ENCODE data around the gene AHDC1.
"Not testable (repeated sequence)": the region's sequence is repeated elsewhere in the genome, so short reads cannot be mapped to it uniquely, and the experiment has no call there.

AHDC1 gene

GRCh38 chr1:27505420-27505680 is 98.6 kb downstream of the AHDC1 start:
- DNase-seq: no peak

- no peak for DNase-seq
Measured at GRCh38 chr1:27504588-27505419, 99.1 kb downstream of the AHDC1 start.

GRCh38 chr1:27503844-27504587 is 99.9 kb downstream of the AHDC1 start:
- no peak for DNase-seq

- DNase-seq: no peak
Measured at GRCh38 chr1:27503033-27503432, 100.9 kb downstream of the AHDC1 start.

GRCh38 chr1:27501159-27501558 is 102.8 kb downstream of the AHDC1 start:
- not testable (repeated sequence) for DNase-seq

GRCh38 chr1:27499142-27499541 is 104.8 kb downstream of the AHDC1 start:
- DNase-seq: no peak

- no peak for DNase-seq
Measured at GRCh38 chr1:27496604-27497155, 107.3 kb downstream of the AHDC1 start.

GRCh38 chr1:27492796-27493195 is 111.1 kb downstream of the AHDC1 start:
- no peak for DNase-seq

GRCh38 chr1:27491748-27492700 is 111.9 kb downstream of the AHDC1 start:
- peak; percentile 85 for DNase-seq

- peak; percentile 99 for DNase-seq
Measured at GRCh38 chr1:27489973-27490741, 113.8 kb downstream of the AHDC1 start, which contains the start of gene WASF2. Gene WASF2 (minus strand): TSS chr1:27490167. CDS start chr1:27428890, 61,277 bp downstream.

GRCh38 chr1:27489501-27489972 is 114.4 kb downstream of the AHDC1 start:
- no peak for DNase-seq

GRCh38 chr1:27487966-27488884 is 115.7 kb downstream of the AHDC1 start:
- peak; percentile 89 for DNase-seq

- no peak for DNase-seq
Measured at GRCh38 chr1:27485363-27485762, 118.6 kb downstream of the AHDC1 start.

Measured in inflammatory macrophage treated with lipopolysaccharide for 4 hours (primary cell).